HG02588 (cell line): ENCODE data around the gene TP53TG3D.
"Not testable (repeated sequence)": the region's sequence is repeated elsewhere in the genome, so short reads cannot be mapped to it uniquely, and the experiment has no call there.

Source experiments
- ATAC-seq: cut with Tn5 transposase; IDR thresholded peaks from one replicate; pipeline ENCODE4 v1.9.1; 2021; ENCODE audit warnings: mild to moderate bottlenecking, moderate library complexity; ENCODE audit not compliant: unreplicated experiment

The TP53TG3D gene, protein sequence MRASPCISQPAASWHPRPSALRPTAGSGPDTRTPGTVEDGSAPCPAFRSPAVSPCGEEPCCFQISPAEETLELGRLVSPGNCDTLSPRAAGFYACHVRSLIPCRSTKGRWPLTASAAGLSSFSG

DNA sequence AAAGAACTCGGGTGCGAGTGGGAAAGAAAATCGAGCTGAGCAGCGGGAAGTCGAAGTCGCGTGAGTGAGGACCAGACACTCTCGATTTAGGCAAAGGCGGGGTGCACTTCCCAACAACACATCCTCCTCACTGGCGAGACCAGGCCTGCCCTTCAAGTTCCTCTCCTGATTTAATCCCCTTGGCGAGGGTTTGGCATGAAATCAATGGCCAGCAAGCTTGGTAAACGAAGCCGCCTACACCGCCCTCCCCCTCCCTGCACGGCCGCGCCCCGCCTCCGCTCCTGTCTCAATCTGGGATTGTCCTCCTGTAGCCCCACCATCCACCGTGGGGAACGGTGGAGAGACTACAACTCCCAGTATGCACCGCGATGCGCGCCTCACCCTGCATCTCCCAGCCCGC, at the start of gene TP53TG3D:
Gene TP53TG3D, plus strand, starts transcription at position 301 of the 400 bp plus-strand sequence. Its CDS starts 68 bp downstream, at position 369.
- ATAC-seq = not testable (repeated sequence)

DNA sequence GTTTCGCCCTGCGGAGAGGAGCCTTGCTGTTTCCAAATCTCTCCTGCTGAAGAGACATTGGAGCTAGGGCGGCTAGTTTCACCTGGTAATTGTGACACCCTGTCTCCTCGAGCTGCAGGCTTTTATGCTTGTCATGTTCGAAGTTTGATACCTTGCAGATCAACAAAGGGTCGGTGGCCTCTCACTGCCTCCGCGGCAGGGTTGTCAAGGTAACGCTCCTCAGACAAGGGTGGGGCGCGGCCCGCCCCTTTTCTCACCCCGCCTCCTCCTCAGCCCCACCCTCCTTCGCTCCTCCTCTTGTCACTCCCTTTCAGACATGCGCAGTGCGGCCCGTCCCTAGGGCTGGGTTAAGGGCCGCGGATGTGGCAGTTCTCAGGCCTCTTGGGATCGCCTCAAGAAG, 421 bp downstream of the TP53TG3D start:
- not testable (repeated sequence) for ATAC-seq

DNA sequence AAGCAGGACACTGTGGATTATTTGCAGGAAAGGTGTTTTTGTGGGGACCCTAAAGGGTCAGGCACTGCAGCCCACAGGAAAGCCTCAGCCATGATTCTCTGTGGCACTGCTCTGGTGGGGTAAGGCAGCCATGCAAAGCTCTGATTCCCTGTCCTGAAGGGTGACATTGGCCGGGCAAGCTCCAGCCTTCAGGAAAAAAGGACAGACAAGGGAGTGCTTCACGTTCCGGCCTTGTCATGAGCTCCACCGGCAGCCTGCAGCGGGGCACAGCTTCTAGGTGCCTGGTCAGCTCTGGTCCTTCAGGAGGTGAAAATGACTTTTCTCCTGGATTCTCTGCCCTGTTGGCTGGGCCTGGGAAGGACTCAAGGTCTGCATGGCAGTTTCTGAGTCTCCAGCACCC, 8.4 kb downstream of the TP53TG3D start:
- ATAC-seq = not testable (repeated sequence)

DNA sequence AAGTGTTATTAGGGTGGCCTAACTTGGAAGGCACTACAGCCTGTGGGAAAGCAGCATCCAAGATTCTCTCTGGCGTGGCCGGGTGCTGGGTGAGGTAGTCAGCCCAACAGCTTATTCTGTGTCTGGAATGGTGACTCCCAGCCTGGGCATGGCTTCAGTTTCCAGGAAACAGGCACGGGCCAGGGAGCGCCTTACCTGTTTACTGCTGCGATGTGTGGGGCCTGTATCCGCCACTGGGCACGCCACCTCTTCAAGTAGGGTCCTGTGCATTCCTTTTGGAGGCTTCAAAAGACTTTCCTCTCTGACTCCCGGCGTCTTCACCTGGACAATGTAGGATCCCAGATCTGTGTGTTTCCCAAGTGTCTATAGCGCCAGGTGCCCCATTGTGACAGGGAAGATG, 10.5 kb downstream of the TP53TG3D start:
- not testable (repeated sequence) for ATAC-seq

DNA sequence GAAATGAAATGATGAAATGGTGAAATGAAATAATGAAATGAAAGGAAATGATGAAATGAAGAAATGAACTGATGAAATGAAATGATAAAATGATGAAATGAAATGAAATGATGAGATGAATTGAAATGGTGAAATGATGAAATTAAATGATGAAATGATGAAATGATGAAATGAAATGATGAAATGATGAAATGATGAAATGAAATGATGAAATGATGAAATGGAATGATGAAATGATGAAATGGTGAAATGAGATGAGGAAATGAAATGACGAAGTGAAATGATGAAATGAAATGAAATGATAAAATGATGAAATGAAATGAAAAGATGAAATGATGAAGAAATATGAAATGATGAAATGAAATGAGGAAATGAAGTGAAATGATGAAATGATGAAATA, 28.8 kb downstream of the TP53TG3D start:
- ATAC-seq = not testable (repeated sequence)

DNA sequence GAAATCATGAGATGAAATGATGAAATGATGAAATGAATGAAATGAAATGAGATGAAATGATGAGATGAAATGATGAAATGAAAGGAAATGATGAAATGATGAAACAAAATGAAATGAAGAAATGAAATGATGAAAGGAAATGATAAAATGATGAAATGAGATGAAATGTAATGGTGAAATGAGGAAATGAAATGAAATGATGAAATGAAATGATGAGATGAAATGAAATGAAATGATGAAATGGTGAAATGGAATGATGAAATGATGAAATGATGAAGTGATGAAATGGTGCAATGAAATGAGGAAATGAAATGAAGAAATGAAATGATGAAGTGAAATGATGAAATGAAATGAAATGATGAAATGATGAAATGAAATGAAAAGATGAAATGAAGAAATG, 29.9 kb downstream of the TP53TG3D start:
- ATAC-seq = not testable (repeated sequence)

DNA sequence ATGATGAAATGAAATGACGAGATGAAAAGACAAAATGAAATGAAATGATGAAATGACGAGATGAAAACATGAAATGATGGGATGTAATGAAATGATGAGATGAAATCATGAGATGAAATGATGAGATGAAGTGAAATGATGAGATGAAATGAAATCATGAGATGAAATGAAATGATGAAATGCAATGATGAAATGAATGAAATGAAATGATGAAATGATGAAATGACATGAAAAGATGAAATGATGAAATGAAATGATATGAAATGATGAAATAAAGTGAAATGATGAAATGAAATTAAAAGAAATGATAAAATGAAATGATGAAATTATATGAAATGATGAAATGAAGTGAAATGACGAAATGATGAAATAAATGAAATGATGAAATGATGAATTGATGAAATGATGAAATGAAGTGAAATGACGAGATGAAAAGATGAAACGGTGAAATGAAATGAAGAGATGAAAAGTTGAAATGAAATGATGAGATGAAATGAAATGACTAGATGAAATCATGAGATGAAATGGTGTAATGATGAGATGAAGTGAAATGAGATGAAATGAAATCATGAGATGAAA, 30.9 kb downstream of the TP53TG3D start:
- not testable (repeated sequence) for ATAC-seq

DNA sequence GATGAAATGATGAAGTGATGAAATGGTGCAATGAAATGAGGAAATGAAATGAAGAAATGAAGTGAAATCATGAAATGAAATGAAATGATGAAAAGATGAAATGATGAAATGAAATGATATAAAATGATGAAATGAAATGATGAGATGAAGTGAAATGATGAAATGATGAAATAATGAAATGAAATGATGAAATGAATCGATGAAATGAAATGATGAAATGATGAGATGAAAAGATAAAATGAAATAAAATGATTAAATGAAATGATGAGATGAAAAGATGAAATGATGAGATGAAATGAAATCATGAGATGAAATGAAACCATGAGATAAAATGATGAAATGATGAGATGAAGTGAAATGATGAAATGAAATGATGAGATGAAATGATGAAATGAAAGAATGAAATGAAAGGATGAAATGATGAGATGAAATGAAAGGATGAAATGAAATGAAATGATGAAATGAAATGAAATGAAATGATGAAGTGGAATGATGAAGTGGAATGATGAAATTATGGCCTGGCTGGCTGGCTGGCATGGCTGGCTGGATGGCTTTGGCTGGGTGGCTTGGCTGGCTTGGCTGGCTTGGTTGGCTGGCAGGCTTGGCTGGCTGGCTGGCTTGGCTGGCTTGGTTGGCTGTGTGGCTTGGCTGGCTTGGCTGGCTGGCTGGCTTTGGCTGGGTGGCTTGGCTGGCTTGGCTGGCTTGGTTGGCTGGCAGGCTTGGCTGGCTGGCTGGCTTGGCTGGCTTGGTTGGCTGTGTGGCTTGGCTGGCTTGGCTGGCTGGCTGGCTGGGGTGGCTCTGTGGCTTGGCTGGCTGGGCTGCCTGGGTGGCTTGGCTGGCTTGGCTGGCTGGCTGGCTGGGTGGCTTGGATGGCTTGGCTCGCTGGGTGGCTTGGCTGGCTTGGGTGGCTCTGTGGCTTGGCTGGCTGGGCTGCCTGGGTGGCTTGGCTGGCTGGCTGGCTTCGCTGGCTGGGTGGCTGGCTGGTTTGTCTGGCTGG, 32.0 kb downstream of the TP53TG3D start:
- ATAC-seq = not testable (repeated sequence)

DNA sequence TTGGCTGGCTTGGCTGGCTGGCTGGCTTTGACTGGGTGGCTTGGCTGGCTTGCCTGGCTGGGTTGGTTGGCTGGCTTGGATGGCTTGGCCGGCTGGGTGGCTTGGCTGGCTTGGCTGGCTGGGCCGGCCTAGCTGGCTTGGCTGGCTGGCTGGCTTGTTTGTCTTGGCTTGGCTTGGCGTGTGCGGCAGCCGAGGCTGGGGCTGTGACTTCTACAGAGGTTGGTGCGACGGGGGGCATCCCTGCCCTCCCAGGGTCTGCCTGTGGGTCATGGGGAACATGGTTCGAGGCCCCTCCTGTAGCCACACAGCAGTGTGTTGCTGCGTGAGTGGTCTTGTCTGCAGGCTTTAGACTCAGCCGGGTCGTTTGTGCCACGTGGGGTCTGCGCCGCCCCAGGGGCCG, 33.1 kb downstream of the TP53TG3D start:
- ATAC-seq = not testable (repeated sequence)

DNA sequence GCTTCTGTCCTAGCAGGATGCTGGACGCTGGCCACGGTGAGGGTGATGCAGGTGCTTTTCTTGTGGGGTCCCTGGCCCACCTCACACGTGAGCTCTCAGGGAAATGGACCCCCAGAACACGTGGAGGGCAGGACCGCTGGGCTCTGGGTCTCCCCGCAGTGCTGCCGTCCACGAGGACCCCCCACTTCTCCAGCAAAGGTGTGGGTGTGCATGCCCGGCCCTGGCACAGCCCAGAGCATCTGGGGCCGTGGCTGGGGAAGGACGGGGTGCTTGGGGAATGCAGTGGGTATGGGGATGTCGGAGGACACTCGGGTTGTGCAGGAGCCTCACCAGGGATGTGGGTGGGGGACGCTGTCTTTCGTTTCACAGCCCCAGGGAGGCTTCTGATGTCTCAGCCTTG, 34.7 kb downstream of the TP53TG3D start:
- ATAC-seq = not testable (repeated sequence)

DNA sequence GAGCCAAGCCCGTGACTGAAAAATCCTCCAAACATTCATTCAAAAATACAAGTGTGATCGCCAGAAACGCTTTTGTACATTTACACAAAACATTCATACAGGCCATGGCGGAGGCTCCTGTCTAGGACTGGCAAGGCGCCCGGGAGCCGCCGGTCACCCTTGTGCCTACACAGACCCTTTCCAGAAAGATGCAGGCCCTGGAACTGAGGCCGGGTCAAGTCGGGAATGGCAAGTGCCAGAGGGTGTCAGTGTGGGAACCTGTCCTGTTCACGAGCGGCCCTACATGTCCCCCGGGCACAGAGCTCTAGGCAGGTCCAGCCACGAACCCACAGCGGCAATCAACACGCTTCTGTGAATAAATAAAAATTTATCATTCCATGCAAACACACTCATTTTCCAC, 36.1 kb downstream of the TP53TG3D start:
- ATAC-seq = not testable (repeated sequence)

DNA sequence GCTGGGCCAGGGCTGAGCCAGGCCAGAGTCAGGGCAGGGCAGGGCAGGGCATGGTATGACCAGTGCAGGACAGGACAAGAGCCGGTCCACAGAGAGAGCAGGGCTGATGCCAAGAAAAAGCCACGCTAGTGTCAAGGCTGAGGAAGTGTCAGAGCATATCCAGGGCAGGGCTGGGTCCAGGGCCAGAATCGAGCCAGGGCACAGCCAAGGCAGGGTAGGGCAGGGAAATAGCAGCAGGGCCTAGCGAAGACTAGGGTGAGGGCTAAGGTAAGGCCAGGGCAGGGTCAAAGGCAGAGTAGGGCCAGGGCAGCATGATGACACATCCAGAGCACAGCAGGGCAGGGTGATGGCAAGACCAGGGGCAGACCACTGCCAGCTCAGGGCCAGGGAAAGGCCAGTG, 49.7 kb downstream of the TP53TG3D start:
- ATAC-seq = not testable (repeated sequence)
